ENCODE data around the gene KEL. TPM values are rescaled to one million over a fixed set of nuclear protein-coding genes. Genes with fewer than 3 reads are reported as not detected.

Gene KEL
- total and polyA plus RNA-seq, 2 donors (not counting 3 experiments of a cell fraction or from before 2014, with no cell fraction given) = 0.30 to 1.2 TPM

DNA sequence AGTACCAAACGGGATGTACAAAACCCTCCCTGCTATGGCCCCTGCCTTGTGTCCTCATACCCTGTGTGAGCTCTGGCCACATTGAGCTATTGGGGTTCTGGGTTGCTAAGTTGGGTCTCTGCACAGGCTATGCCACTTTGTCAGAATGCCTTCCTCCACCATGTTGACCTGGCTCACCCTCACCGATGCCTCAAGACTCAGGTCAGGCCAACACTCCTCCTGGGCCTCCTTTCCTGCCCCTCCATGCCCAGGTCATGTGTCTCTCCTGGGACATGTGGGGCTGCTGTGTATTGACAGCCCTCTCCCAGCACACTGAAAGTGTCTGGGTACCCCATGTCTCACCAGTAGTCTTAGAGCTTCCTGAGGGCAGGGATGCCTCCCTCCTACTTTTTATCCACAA, 43.3 kb downstream of the KEL start:
- BruUV-seq (replicated peaks) = no TSS peak
- no peaks in the 10 kb centered on the region for H3K9me1 ChIP-seq (replicated peaks; ENCODE audit: control insufficient read depth, extremely low read depth, insufficient read depth, low read length)
- no peaks in the 10 kb centered on the region for H3K4me1 ChIP-seq (ENCODE audit: control insufficient read depth, extremely low read depth, insufficient read depth, low read length)
- ChIA-PET CTCF (no interaction called here), POLR2A (no interaction called here)
- H3K36me3 ChIP-seq (ENCODE audit: control insufficient read depth in 2 of 2, extremely low read depth in 1 of 2, insufficient read depth in 2 of 2, low read length in 2 of 2) = no peaks in the 10 kb centered on the region
- FAIRE-seq (no peak), DNase-seq (ENCODE audit: low read depth, low spot score) (no peak)
- H3K27ac ChIP-seq (ENCODE audit: insufficient read depth, low read depth, low read length) = no peak overlapping the region
- H3K4me2 ChIP-seq (ENCODE audit: insufficient read depth, low read length) = no peak overlapping the region
- dilution Hi-C loops (cut with MboI; ENCODE audit: extremely low pct_ligation_motif_present, low sequenced_read_pairs) = no loop called here
- H4K20me1 ChIP-seq (replicated peaks; ENCODE audit: control insufficient read depth, extremely low read depth, insufficient read depth, low read length) = peaks cover 2% of the 10 kb centered on the region
- no peaks in the 10 kb centered on the region for H3K9me3 ChIP-seq (replicated peaks; ENCODE audit: control insufficient read depth, insufficient read depth, low read length)
- no peak for TF ChIP-seq POLR2A (IDR thresholded peaks at IDR 0.05; ENCODE audit: low read depth, low read length)
- TF ChIP-seq JUN (IDR thresholded peaks at IDR 0.05; ENCODE audit: borderline replicate concordance, insufficient read depth, insufficient read length, low read depth) = no peak
- TF ChIP-seq MYC (IDR thresholded peaks at IDR 0.05; ENCODE audit: low read depth, low read length) = no peak
- TF ChIP-seq FOS (IDR thresholded peaks at IDR 0.05; ENCODE audit: borderline replicate concordance, insufficient read depth, low read length) = no peak
- no peak for TF ChIP-seq GATA2 (IDR thresholded peaks at IDR 0.05; ENCODE audit: insufficient read depth, insufficient read length, low read depth, low read length)
- TF ChIP-seq CTCF (IDR thresholded peaks at IDR 0.05; ENCODE audit: extremely low read depth in 1 of 2, insufficient read depth in 1 of 2, low read depth in 1 of 2, low read length in 2 of 2) = no peak
- no peak for TF ChIP-seq EZH2 (IDR thresholded peaks at IDR 0.05; ENCODE audit: borderline replicate concordance, low read depth, low read length, severe bottlenecking)
- no peak for TF ChIP-seq MAX (IDR thresholded peaks at IDR 0.05; ENCODE audit: insufficient read depth, insufficient read length)
- TF ChIP-seq POLR2AphosphoS5 (IDR thresholded peaks at IDR 0.05; ENCODE audit: insufficient read depth, low read depth, low read length) = no peak
- no peak overlapping the region for H3K9ac ChIP-seq (replicated peaks; ENCODE audit: extremely low read depth, insufficient read depth, low read length)
- no peak overlapping the region for H3K4me3 ChIP-seq (replicated peaks in 1 of 3; ENCODE audit: insufficient read depth in 1 of 3, low read depth in 1 of 3, low read length in 3 of 3)
- H2AFZ ChIP-seq (ENCODE audit: low read depth, low read length) = no peak overlapping the region
- H3K79me2 ChIP-seq (ENCODE audit: control insufficient read depth, insufficient read depth, low read length) = no peaks in the 10 kb centered on the region
- intact Hi-C loops (cut with micrococcal nuclease) = no loop called here
- H3K27me3 ChIP-seq (ENCODE audit: control insufficient read depth in 2 of 2, insufficient read depth in 2 of 2, low read length in 2 of 2) = peaks cover 0 to 2% of the 10 kb centered on the region in 2 experiments
